GM12874 (cell line): Measurements from ENCODE around the gene TMEM255A.

ENCODE experiments used
- CTCF ChIP-seq: IDR thresholded peaks from 2 replicates; pipeline ENCODE4 v1.5.1; 2011; ENCODE audit warnings: low read depth, mild to moderate bottlenecking, control low read depth, low read length, moderate library complexity; ENCODE audit not compliant: insufficient read depth

TMEM255A gene

GRCh38 chrX:120260369-120260768 lies 50.9 kb downstream of the TMEM255A start:
- no peak for TF ChIP-seq CTCF

GRCh38 chrX:120253784-120254183 lies 57.5 kb downstream of the TMEM255A start:
- no peak for TF ChIP-seq CTCF

DNA sequence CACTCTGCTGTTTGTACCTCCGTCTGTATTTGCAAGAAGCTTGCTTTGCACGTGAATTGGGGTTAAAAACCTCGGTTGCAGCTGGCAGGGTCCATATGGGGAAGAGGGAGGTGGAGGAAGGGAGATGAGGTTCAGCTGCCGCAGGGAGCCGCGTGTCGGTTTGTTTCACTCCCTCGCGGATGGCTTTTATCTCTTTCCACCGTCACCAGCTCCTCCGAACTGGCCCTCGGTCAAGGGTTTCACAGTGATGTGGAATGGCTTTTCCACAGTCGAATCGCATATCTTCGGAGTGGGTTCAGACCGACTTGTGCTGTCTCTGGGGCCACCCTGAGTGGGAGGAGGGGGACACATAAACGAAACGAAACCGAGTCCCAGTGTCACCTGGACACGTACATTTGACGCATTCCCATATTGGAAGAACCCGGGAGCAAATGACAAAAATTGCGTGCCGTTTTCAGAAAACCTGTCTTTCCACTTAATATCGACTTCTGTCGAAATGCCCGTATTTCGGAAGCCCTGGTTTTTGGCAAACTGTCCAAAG lies 59.7 kb downstream of the TMEM255A start:
- TF ChIP-seq CTCF = no peak

DNA sequence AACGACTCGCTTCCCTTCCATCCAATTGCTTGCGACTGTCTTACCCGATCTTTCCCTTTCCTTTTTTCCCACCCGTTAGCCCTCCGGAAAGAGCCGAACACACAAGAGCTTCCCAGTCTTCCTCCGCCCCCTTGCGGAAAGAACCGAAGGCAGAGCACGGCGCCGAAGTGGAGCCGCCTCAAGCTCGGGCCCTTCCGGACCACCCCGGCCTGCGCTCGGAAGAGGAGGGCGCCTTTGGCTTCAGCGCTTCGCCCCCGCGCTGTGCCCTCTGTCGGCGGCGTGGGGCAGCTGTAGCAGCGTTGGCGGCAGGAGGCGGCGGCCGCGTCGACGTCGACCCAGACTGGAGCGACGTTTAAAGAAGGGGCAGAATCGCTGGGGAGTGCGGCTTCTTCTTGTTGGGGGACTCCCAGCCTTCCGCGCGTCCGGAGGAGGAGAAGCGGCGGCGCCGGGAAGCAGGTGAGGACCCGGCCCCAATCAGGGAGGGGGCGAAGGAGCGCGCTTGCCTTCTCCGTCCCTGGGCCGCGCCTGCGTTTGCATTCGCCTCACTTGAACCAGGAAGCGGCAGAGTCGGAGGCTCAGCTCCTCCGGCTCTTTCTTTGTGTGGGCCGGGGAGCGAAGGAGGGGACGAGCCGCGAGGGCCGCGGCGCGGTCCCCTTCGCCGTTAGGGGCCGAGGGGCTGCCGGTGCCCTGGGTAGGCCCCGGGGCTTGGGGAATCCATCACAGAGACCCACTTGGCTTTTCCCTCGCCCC lies 60.6 kb downstream of the TMEM255A start, which contains the start of gene ZBTB33:
TSS of gene ZBTB33 (plus strand) at position 291 of the 750 bp plus-strand sequence. CDS start 2,604 bp downstream, outside the sequence.
- peak; percentile 70 for TF ChIP-seq CTCF

DNA sequence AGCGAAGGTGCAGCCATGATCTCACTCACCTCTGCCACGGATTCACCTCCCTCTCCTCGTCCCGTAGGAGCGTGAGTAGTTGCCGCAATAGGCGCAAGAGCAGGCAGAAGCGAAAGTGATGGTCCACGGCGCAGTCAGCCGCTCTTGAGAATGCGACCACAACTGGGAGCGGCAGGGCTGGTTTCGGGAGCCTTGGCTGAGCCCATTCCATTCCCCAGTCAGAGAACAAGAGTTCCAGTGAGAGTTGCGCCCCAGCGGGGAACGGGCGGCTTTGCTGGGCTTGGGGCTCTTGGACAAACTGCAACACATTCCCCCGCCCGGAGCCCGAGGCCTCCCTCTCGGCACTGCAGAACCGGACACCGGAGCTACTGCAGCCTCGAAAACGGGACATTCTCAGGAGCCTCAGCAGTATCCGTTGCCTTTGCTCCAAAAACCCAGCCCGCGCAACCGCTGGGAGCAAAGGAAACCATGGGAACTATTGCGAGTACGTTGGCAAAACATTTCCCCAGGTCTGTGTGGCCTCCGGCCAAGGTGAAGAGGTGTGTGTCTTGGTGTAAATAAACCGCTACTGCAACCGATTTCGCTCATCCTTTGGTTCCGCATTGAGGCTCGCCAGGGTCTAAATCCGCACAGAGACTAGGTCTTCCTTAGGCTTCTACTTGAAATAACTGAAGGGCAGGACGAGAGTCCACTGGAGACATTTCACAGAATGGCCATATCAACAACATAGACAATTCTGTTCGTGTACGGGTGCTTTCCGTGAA lies 66.3 kb downstream of the TMEM255A start:
- no peak for TF ChIP-seq CTCF

DNA sequence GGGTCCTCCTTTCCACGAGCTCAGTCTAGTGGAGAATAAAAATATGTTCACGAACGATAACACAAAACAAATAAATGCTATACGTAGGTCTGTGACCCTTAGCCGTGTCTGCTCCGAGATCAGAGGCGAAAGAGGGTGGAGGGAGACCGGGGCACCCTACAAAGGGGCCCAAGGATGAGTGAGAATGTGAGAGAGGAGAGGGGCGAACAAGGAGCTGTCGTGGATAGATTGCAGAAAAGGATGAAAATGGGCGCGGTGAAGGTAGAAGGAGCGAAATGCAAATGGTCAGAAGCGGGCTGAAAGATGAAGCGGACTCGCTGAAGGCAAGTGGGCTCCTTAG lies 66.9 kb downstream of the TMEM255A start:
- no peak for TF ChIP-seq CTCF

GRCh38 chrX:120242813-120243212 lies 68.4 kb downstream of the TMEM255A start:
- TF ChIP-seq CTCF = no peak
